Fibroblast of lung (primary cell): ENCODE measurements around the gene FBH1.

Source experiments
- CTCF ChIP-seq, 2 donors: IDR thresholded peaks in 1 of 2; conservative IDR thresholded peaks in 1 of 2; 1 replicate in 1 of 2; 2 replicates in 1 of 2; pipeline ENCODE4 v1.5.1; 2011 to 2012; ENCODE audit warnings: low read length in 2 of 2, control low read depth in 1 of 2, inconsistent platforms in 1 of 2, low read depth in 1 of 2, mild to moderate bottlenecking in 1 of 2
- EZH2 ChIP-seq: IDR thresholded peaks from 2 replicates; pipeline ENCODE4 v1.5.1; 2012; ENCODE audit warnings: low read length, control low read depth, mild to moderate bottlenecking; ENCODE audit errors: missing control alignments

- TF ChIP-seq EZH2: no peak
- no peak for TF ChIP-seq CTCF (conservative IDR thresholded peaks at IDR 0.05 in 1 of 2, IDR thresholded peaks at IDR 0.05 in 1 of 2; ENCODE audit: low read depth in 1 of 2, low read length in 2 of 2)
Measured at GRCh38 chr10:5970066-5970465, 80.0 kb downstream of the FBH1 start.
